Stimulated activated CD4-positive, alpha-beta T cell treated with anti-CD3 and anti-CD28 coated beads, Interleukin-1b, Interleukin-23, amount 100 ng/mL, for 4 hours (primary cell): ENCODE data around the gene BIRC7.
A peak's percentile ranks its signal among the peaks of the same experiment; 100 is the strongest.

Experiments used
- DNase-seq, 2 donors: peaks; one replicate each; pipeline ENCODE4 v3.0.0-alpha.2; 2020; ENCODE audit warnings: low read depth in 2 of 2

Gene BIRC7

DNA sequence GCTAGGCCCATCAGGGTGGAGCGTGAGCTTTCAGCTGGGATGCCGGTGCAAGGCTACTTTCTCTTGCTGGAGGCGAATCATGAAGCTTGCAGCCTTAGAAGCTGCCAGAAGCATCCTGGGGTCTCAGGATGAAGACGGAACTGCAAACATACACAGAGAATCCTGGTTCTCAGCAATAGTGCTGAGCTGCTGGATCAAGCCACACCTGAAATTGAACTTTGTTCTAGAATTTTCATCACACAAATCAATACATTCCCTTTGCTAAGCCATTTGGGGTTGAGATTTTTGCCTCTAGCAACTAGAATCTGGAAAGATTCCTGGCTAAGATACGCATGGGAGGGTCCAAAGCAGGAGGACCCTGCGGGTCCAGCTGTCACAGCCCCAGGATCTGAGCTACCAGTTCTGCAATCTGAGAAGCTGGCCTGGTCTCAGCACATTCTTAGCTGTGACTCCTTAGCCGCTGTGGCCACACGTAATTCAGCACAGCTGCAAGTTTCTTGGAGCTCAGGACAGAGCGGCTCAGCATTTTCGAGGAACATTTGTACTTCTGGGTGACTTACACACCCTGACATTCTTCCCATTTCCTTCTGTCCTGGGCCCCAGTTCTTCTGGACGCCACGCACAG is 30.3 kb downstream of the BIRC7 start:
- no peak for DNase-seq

DNA sequence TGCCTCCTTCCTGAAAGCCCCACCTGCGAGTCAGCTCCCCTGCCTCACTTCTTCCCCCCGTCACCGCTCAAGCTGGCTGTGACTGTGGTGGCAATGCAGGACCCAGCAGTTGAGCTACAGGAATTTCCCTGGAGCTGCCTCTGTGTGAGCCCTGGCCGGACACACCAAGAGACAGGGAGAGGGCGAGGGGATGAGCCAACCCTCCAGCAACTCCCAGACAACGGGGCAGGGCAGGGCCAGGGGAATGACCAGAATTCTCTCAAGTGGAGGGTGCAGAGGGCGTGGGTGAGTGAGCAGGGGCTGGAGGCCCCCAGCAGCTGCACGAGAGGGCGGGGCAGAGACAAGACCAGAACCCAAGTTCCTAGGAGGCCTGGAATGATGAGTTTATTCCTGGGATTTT is 32.0 kb downstream of the BIRC7 start:
- DNase-seq = no peak

DNA sequence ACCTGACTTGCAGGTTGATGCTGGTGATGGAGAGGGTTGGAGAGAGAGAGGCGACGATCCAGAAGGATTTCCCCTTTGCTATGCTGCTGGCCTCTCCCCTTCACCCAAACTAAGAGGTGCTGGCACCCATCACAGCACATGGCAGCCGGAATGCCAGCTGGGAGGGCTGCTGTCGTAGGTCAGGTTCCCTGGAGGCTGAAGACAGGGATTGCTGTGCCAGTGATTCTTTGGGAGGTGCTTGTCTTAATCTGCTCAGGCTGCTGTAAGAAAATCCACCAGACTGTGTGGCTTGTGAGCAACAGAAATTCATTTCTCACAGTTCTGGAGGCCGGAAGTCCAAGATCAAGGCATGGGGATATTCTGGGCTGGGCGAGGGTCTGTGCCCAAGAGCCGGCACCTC is 32.6 kb downstream of the BIRC7 start:
- no peak for DNase-seq

DNA sequence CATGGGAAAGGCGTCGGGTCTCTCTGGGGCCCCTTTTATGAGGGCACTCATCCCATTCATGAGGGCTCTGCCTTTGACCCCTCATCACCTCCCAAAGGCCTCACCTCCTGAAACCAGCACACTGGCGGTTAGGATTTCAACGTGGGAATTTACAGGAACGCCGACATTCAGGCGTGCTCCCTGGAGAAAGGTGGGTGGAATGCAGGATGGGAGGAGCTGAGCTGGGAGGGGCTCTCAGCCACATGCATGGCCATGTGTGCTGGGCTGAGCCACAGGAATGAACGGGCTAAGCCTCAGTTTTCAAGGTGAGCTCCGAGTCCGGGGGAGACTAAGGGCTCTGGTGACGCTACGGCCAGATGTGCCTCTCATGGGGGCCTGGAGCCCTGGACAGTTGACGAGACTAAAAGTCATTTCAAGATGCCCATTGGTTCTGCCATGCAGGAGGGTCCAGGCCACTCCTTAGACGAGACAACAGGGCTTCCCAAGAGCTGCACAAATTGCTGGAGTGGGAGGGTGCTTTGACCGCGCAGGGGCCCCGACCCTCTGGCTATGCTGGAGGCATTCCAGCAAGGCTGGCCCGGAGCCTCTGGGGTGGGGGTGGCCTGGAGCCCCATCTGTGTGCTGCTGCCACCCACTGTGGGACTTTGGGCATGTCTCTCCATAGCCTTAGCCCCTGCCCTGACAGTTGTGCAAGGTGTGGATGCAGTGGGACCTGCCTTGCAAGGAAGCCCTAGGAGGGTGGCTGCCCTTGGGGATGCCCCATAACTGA is 33.1 kb downstream of the BIRC7 start:
- no peak for DNase-seq

DNA sequence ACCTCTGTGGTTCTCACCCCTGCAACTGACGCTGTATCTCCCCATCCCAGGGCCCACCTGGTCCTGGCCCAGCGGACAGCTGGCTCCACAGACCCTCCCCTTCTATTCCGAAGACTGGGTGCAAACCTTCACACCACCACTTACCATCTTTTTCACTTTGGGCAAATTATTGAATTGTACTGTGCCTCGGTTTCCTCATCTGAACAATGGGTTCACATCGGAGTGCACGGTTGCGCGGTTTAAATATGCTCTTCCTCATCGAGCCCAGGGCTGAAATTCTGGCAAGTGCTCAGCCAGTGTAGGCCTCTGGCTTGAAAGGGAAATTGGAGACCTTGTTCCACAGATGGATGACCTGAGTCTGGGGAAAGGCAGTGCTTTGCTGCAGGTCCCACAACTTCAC is 34.0 kb downstream of the BIRC7 start:
- DNase-seq = no peak

DNA sequence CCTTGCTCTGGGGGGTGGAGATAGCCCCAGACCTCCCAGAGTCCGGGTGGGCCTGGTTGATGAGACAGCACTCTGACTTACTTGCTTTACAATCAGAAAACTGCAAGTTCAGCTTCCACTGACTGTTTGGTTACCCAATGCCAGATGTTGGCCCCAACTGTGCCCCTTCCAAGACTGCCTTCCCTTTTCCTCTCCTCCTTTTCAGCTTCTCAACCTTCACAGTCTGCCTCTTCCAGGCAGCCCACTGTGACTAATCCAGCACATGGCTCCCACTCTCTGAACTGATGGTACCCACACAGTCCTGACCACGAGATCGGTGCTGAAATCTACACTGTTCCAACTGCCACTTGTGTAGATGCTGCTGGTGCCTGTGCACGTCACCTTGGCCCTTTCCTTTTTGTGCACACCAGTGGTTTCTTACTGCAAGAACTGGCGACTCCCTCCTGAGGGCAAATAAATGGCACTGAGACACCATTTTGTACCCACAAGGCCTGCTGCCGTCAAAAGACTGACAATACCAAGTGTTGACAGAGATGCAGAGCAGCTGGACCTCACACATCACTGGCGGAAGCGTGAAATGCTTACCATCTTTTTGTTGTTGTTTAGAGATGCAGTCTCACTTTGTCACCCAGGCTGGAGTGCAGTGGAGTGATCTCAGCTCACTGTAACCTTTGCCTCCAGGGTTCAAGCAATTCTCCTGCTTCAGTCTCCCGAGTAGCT is 35.1 kb downstream of the BIRC7 start:
- no peak for DNase-seq

DNA sequence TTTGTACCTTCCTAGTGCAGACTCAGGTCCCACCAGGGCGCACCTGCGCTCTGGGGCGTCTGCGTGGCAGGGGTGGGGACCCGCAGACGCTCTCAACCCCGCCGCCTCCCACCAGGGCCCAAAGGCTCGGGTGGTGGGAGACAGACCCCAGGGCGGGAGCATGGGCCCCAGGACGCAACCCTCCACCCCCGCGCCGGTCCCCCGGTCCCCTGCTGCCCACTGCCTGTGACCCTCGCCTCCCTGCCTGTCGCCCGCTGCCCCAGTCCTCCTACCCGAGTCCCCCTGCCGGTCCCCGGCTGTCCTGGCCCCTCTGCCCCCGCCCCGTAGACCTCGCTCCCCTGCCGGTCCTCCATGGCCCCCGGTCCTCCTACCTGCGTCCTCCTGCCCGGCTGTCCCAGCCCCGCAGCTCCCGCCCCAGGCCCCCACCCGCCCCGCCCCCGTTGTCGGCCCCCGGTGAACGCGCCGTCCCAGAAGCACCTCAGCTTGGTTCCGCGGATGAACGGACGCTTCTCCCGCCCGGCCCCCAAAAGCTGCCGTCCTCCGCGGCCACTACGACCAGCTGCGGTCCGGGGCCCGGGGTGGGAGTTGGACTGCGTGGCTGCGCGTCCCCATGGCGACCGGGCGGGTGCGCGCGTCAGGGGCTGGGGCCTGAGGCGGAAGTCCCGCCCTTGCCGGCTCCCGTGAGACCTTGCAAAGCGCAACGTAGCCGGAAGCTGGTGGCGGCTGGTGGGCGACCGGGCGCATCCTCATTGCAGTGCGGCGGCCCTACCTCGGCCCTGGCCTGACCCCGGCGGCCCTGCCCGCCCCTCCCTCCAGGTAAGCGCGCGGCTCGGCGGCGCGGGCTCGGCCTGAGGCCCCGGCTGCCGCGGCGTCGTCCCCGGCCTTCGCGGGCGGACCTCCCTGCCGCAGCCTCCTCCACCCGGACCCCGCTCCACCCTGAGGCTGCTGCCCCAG is 36.7 kb downstream of the BIRC7 start, which contains the start of gene ARFGAP1:
TSS of gene ARFGAP1 (plus strand) at position 709 of the 954 bp plus-strand sequence. CDS start 2,768 bp downstream, outside the sequence.
- peak; percentile 77 to 85 for DNase-seq

DNA sequence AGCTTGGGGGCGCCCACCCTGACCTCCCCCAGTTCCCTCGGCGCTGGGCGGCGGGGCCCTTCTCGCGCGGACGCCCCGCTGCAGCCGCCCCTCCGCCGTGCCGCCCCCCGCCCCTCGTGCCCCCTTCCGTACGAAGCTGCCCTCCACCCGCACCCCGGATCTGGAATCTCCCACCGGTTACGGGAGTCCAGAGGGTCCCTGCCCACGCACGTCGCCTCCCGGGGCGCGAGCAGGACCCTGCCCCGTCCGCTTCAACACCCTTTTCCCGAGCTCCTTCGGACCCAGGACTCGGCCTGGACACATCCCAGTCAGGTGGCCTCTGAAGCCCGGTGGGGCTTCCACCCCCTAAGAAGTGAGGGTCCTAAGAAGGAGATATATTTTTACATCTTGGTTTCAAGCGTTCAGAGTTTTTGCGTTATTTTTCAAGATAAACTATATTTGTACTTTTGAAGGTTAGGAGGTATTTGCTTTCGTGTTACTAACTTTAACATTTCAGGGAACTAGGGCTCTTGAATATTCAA is 37.4 kb downstream of the BIRC7 start:
- no peak for DNase-seq

DNA sequence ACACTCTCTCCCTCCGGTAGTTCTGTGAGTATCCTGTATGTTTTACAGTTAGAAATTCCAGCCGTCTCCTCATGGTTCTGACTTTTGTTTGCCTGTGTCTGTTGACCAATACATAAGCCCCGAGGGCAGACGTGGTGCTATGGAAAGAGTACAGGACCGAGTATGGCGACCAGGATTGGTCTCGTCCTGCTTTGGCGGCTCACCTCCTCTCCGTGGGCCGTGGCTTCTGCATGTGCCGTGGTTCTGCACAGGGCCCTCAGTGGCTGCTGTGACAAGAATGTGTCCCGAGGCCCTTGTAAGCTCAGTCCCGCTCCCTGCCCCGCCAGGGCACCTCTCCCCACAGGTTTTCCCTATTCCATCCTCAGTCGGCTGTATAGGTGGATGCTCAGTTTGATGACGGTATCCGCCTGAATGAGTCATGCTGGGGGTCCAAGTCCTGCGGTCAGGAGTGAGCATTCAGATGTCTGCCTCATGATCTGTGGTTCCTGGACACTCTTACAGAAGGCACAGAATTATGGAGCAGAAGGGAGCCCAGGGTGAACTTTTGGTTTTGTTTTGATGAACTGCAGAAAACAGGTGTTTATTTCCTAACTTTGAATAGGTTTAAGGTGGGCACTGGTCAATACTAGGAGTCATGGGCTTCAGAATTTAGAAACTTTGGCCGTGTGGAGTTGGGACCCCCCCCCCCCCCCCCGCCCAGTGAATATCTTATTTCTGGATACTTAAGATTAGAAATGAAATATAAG is 38.1 kb downstream of the BIRC7 start:
- DNase-seq = no peak

DNA sequence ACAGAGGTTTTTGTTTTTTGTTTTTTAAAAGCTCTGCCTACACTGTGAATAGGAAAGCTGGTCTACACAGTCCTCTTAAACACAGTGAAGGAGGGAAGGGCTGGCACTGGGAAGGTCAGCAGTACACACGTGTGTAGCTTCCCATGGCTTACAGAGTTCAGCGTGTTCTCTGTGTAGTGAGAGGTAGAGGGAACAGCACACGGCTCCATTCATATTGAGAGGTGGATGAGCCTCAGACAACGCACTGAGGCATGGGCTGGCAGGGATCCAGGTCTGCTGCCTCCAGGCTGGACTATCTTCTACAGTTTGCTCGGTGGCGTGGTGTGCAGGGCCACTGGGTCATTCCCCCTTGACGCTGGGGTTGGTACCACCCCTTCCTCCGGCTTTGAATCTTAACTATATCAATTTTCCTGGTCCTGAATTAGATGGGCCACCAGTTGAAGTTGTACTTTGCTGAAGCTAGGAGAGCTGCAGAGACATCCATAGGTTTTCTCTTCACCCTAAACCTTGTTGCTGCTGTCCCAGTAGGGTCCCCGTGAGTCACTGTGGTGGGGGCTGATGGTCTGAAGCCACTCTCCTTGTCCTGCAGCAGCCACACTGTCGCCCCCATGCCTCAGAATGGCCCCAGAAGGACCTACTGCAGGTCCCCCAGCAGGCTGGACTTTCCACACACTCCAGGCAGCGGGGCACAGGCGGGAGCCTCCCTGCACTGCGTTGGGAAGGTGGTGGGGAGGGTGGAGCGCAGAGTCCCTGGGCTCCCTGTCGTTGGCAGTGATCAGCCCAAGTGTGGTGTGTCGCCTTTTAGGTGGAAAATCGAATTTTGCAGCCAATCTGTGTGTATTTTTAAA is 38.9 kb downstream of the BIRC7 start:
- no peak for DNase-seq

DNA sequence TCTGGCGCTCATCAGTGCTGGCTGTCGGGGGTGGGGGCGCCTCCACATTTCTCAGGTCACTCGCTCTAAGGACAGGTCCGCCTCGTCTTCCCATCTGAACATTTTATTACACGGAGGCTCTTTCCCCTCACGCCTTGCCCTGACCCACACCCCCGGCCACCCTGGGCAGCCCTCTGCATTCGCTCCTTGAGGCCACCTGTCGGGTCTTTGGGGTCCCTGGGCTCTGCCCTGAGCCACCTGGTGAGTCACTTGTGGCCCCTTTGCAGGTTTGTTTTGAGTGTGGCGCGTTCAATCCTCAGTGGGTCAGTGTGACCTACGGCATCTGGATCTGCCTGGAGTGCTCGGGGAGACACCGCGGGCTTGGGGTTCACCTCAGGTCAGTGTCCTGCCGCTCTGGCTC is 40.1 kb downstream of the BIRC7 start:
- DNase-seq = no peak

DNA sequence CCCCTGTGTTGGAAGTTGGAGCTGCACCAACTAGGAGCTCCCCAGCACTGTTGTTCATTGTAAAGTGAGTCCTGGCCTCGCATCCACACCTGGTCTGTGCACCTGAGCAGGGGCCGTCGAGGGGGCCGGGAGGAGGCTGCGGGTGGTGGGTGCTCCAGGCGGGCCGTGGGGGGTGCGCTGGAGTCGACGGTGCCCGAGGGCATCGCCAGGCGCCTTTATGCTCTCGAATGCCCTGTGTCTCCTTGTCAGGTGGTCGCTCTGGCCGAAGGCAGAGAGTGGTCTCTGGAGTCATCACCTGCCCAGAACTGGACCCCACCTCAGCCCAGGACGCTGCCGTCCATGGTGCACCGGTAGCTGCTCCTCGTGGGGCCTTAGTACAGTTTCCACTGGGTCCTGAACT is 41.3 kb downstream of the BIRC7 start:
- no peak for DNase-seq

DNA sequence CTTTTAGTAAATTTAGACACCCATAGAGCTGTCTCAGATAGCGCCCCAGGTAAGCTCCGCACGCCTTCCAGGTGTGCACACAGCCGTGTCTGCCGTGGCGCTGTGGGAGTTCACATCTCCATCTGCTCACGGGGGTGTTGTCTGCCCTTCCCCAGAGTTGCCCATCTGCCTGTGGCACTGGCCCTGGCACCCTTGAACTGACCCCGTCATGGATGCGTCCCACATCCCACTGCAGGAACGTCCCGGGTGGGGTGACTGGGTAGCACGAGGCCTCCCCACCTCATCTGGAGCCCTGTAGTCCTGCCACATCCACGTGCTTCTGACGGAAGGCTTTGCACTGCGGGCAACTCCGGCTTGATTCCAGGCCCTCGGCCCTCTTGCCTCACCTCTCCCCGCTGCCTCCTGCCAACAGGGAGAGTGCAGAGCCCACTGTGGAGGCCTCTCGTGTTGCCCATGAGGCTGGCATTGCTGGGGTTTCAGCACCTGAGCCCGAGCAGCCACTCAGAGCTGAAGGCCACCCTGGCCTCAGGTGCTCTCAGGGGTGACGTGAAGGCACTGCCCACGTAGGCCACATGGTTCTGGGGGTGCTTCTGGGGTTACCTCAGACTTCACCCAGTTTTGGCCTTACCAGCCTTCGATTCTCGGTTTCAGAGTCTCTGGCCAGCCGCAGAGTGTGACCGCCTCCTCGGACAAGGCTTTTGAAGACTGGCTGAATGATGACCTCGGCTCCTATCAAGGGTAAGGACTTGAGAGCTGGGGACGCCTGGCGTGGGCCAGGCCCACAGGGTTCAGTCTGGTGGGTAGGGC is 42.0 kb downstream of the BIRC7 start:
- no peak for DNase-seq

DNA sequence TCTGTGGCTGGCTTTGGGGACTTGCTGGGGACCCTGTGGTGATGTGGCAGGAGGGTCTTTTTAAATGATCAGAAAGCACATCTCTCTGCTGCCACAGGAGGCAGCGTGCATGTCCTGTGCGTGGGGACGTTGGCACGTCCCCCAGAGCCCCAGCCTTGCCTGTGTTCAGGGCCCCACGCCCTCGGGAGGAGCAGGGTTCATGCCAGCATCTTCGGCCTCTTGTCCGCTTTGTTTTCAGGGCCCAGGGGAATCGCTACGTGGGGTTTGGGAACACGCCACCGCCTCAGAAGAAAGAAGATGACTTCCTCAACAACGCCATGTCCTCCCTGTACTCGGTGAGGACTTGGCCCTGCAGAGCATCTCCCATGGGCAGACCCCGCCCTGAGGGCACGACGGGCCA is 43.0 kb downstream of the BIRC7 start:
- DNase-seq = no peak

DNA sequence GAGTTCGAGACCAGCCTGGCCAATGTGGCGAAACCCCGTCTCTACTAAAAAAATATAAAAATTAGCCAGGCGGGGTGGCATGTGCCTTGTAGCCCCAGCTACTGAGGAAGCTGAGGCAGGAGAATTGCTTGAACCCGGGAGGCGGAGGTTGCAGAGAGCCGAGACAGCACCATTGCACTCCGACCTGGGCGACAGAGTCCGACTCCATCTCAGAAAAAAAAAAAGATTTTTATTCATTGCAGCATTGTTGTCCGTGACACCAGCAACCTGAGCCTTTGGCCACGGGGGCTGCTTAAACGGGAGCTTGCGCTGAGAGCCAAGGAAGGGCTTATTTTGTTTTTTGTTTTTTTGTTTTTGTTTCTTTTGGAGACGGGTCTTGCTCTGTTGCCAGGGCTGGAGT is 44.2 kb downstream of the BIRC7 start:
- no peak for DNase-seq

DNA sequence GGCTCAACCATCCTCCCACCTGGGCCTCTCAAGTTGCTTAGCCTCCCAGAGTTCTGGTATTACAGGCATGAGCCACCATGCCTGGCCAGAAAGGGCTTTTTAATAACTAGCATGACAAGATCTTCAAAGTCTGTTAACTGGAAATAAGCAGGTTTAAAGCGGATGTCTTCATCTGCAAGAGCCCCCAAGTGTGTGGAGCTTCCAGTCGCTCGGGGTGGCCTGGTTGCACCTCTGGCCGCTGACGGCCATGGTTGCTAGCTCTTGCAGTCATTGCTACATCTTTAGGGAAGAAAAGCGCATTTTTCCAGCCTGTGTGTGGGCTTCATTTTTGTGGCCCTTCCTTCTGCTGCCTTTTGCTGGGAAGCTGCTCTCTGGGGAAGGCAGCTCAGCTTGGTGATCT is 44.7 kb downstream of the BIRC7 start:
- DNase-seq = no peak

DNA sequence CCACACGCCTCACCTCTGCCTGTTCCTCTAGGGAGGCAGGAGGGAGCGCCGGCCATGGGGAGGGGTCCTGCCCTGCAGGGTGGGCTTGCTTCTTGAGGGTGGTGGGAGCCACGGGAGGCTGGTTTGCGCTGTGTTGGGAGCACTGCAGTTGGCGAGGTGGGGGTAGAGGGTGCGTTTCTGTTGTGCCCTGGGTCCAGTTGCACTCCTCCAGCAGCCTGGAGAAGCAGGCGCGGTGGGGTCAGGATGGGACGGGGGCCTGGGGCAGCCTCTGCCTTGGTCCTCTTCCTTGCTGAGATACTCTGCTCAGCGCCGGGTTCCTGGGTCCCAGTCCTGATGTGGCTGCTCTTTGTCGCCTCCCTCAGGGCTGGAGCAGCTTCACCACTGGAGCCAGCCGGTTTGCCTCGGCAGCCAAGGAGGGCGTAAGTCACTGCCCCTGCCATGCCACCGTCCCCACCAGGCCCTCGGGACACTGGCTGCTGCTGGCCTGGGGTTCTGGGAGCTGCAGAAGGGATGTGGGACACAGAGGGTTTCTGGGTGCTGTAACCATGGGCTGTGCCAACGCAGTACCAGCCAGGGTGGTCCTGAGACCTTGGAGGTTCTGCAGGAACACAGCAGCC is 45.3 kb downstream of the BIRC7 start:
- DNase-seq = no peak
